Activated T-helper 1 cell treated with anti-CD3 and anti-CD28 coated beads, Interleukin-2, amount 50 U/mL, for 16 hours (primary cell): ENCODE results near the gene TSPAN4.

Experiments
- DNase-seq, 2 donors: peaks; one replicate each; pipeline ENCODE4 v3.0.0-alpha.2; 2020; ENCODE audit warnings: low read depth in 1 of 2, low spot score in 1 of 2

Gene TSPAN4

GRCh38 chr11:883527-883926, 40.9 kb downstream of the TSPAN4 start:
- no peak for DNase-seq

GRCh38 chr11:884578-885070, 42.0 kb downstream of the TSPAN4 start:
- DNase-seq, result no peak

GRCh38 chr11:886568-886967, 43.9 kb downstream of the TSPAN4 start:
- no peak for DNase-seq

GRCh38 chr11:887589-887988, 44.9 kb downstream of the TSPAN4 start:
- DNase-seq, result no peak

GRCh38 chr11:888310-889212, 45.9 kb downstream of the TSPAN4 start:
- no peak for DNase-seq

- DNase-seq, result no peak
These were observed 46.6 kb downstream of the TSPAN4 start for GRCh38 chr11:889257-889656.

- DNase-seq, result no peak
These were observed 47.2 kb downstream of the TSPAN4 start for GRCh38 chr11:889687-890475.

GRCh38 chr11:890794-891540, 48.3 kb downstream of the TSPAN4 start:
- DNase-seq, result no peak

- no peak for DNase-seq
These were observed 50.5 kb downstream of the TSPAN4 start for GRCh38 chr11:893008-893654.

GRCh38 chr11:894575-895201, 52.0 kb downstream of the TSPAN4 start:
- no peak for DNase-seq

- no peak for DNase-seq
These were observed 52.9 kb downstream of the TSPAN4 start for GRCh38 chr11:895331-896110.

GRCh38 chr11:897253-898142, 54.8 kb downstream of the TSPAN4 start:
- no peak for DNase-seq

- no peak for DNase-seq
These were observed 55.5 kb downstream of the TSPAN4 start for GRCh38 chr11:898143-898511.

GRCh38 chr11:898540-899190, 56.0 kb downstream of the TSPAN4 start:
- DNase-seq, result no peak

- no peak for DNase-seq
These were observed 57.1 kb downstream of the TSPAN4 start for GRCh38 chr11:899724-900123.

GRCh38 chr11:900545-900944, 57.9 kb downstream of the TSPAN4 start:
- no peak for DNase-seq

- no peak for DNase-seq
These were observed 58.9 kb downstream of the TSPAN4 start for GRCh38 chr11:901452-902061.

GRCh38 chr11:904380-904779, 61.7 kb downstream of the TSPAN4 start:
- no peak for DNase-seq
